ENCODE data around the gene TOB1. TPM values are rescaled to one million over a fixed set of nuclear protein-coding genes. Genes with fewer than 3 reads are reported as not detected.

TOB1 gene
- total RNA-seq, 1 experiment from 2014 or later = 31.6 TPM

DNA sequence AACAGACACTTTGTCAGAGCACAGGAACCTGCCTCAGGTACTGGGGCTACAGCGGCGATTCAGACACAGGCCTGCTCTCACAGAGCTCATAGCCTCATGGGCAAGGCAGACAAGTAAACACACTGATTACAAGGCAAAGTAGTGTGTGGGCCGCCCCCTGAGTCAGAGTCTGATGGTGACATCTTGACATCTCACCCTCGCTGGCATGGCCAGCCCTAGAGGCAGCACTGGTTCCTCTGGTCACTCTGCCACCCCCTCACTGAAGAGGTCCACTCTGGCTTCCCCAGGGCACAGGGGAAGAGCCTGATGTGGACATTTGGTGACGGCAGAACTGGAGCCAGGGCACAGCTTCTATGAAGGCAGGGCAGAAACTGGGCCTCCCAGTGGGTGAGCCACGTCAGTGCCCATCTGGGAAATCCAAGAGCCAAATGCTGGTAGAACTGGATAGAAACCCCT lies 32.9 kb upstream of the TOB1 start:
- no CpG with 5 or more reads among the region's 6 CpGs for WGBS (ENCODE audit: extremely low coverage, insufficient read length, low lambda C conversion rate)

More for the DNA sequence above, 32.9 kb upstream of the TOB1 start:
- no peak overlapping the region for H2BK5ac ChIP-seq (ENCODE audit: insufficient read length, low read length)
- no peaks in the 10 kb centered on the region for H4K20me1 ChIP-seq (ENCODE audit: control insufficient read depth, insufficient read depth, insufficient read length)
- no peak overlapping the region for H3K27ac ChIP-seq (ENCODE audit: insufficient read length, low read depth, low read length)
- TF ChIP-seq, protein P1, sequence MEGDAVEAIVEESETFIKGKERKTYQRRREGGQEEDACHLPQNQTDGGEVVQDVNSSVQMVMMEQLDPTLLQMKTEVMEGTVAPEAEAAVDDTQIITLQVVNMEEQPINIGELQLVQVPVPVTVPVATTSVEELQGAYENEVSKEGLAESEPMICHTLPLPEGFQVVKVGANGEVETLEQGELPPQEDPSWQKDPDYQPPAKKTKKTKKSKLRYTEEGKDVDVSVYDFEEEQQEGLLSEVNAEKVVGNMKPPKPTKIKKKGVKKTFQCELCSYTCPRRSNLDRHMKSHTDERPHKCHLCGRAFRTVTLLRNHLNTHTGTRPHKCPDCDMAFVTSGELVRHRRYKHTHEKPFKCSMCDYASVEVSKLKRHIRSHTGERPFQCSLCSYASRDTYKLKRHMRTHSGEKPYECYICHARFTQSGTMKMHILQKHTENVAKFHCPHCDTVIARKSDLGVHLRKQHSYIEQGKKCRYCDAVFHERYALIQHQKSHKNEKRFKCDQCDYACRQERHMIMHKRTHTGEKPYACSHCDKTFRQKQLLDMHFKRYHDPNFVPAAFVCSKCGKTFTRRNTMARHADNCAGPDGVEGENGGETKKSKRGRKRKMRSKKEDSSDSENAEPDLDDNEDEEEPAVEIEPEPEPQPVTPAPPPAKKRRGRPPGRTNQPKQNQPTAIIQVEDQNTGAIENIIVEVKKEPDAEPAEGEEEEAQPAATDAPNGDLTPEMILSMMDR (conservative IDR thresholded peaks at IDR 0.05) = no peak
- H3K4me2 ChIP-seq (ENCODE audit: insufficient read depth, insufficient read length, low read length) = no peak overlapping the region
- H3K9ac ChIP-seq (ENCODE audit: extremely low read depth, insufficient read length, low read length) = no peak overlapping the region
- H3K4me1 ChIP-seq (ENCODE audit: insufficient read depth, low read length) = peaks cover 5% of the 10 kb centered on the region; the same call in 1 of the 2 replicates
- Mint-ChIP-seq H3K4me1 (peaks cover 28 to 29% of the 10 kb centered on the region in 2 experiments), H3K27me3 (ENCODE audit: low read depth) (no peaks in the 10 kb centered on the region; the same call in 1 of the 2 replicates), H3K36me3 (ENCODE audit: insufficient read depth in 1 of 3, low read depth in 3 of 3) (no peaks in the 10 kb centered on the region), H3K27ac (peak overlapping the region in 1 of 3 experiments; percentile 18; a peak in 1 of 7 replicates), H3K9me3 (no peaks in the 10 kb centered on the region; a peak in 1 of 5 replicates), H3K4me3 (no peak overlapping the region)
- H4K5ac ChIP-seq (ENCODE audit: insufficient read length, low read depth, low read length) = no peak overlapping the region
- H3K14ac ChIP-seq (ENCODE audit: insufficient read depth, low read length) = no peak overlapping the region
- no peak overlapping the region for H2AK5ac ChIP-seq (ENCODE audit: insufficient read length, low read length)
- H3T11ph ChIP-seq (ENCODE audit: low read length) = no peak overlapping the region
- H3K79me2 ChIP-seq (ENCODE audit: insufficient read depth, low read length) = no peaks in the 10 kb centered on the region
- no peak overlapping the region for H2BK20ac ChIP-seq (ENCODE audit: low read depth, low read length, poor library complexity, severe bottlenecking)
- no peak overlapping the region for H3K18ac ChIP-seq (ENCODE audit: insufficient read length, low read depth, low read length)
- no peak overlapping the region for H2BK12ac ChIP-seq (ENCODE audit: insufficient read length, low read depth, low read length)
- no peak overlapping the region for H3K23ac ChIP-seq (ENCODE audit: insufficient read length, low read depth, low read length)
- no peak overlapping the region for H3K4ac ChIP-seq (ENCODE audit: low read depth, low read length)
- no peak overlapping the region for H4K8ac ChIP-seq (replicated peaks; ENCODE audit: insufficient read length, low read depth, low read length)
- H3K79me1 ChIP-seq (ENCODE audit: insufficient read depth, low read depth, low read length, poor library complexity, severe bottlenecking) = no peaks in the 10 kb centered on the region
- no peak overlapping the region for H2BK120ac ChIP-seq (ENCODE audit: low read depth, low read length, poor library complexity, severe bottlenecking)
- no peak for DNase-seq
- no peak overlapping the region for H2AFZ ChIP-seq (ENCODE audit: low read length)
- H3K56ac ChIP-seq (ENCODE audit: insufficient read length, low read depth, low read length) = no peak overlapping the region
- H4K91ac ChIP-seq (ENCODE audit: insufficient read length, low read depth, low read length) = no peak overlapping the region
- H2BK15ac ChIP-seq (ENCODE audit: low read depth, low read length) = no peak overlapping the region
- H3K27me3 ChIP-seq (ENCODE audit: insufficient read depth, low read length) = no peaks in the 10 kb centered on the region
- no peaks in the 10 kb centered on the region for H3K9me3 ChIP-seq (ENCODE audit: control insufficient read depth, low read depth, low read length)
- no peaks in the 10 kb centered on the region for H3K23me2 ChIP-seq (ENCODE audit: insufficient read length, low read depth, low read length, poor library complexity, severe bottlenecking)

Measured in H9 (cell line).